ENCODE measurements around the gene NFATC3.
"Not testable (repeated sequence)": the region's sequence is repeated elsewhere in the genome, so short reads cannot be mapped to it uniquely, and the experiment has no call there.

NFATC3 gene

DNA sequence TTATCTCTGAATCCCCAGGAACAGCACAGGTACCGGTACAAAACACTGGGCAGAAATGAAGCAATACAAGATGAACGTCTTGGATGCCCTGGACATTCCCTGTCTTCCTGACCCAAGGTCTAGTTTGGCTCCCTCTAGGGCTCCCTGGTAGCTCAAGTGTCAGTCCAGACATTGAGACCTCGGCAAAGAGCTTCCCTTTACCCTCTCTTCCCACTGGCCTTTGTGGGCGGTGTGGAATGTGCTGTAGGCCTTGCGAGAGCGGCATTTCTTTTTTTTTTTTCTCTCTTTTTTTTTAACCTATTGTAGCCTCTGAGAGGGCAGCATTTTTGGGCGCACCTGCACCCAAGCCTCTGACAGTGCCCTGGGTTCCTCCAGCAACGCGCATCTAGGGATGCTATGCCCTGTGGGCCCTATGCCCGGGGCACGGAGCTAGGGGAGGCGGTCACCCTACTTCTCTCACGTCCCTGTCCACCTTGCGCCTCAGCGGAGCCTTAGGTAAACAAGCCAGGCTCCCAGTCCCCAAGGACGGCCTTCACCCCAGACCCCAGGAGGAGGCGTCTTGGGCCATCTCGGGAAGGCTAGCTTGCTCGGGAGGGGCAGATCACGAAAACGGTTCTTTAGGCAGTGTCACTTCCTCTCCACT, 1.2 kb upstream of the NFATC3 start:
- H3K4me1 ChIP-seq (ENCODE audit: control insufficient read depth, insufficient read depth, low read length) = peaks cover 6% of the 10 kb centered on the region
- H3K4me3 ChIP-seq (ENCODE audit: low read depth, low read length) = peak overlapping the region; percentile 92
- H3K27me3 ChIP-seq (ENCODE audit: control insufficient read depth, insufficient read depth, low read length) = no peaks in the 10 kb centered on the region
- H3K9ac ChIP-seq (ENCODE audit: low read depth, low read length) = peak overlapping the region; percentile 93
- H3K36me3 ChIP-seq (ENCODE audit: control insufficient read depth, insufficient read depth, low read length) = peaks cover 4% of the 10 kb centered on the region
- H3K9me3 ChIP-seq (ENCODE audit: control insufficient read depth, insufficient read depth, low read length) = no peaks in the 10 kb centered on the region

DNA sequence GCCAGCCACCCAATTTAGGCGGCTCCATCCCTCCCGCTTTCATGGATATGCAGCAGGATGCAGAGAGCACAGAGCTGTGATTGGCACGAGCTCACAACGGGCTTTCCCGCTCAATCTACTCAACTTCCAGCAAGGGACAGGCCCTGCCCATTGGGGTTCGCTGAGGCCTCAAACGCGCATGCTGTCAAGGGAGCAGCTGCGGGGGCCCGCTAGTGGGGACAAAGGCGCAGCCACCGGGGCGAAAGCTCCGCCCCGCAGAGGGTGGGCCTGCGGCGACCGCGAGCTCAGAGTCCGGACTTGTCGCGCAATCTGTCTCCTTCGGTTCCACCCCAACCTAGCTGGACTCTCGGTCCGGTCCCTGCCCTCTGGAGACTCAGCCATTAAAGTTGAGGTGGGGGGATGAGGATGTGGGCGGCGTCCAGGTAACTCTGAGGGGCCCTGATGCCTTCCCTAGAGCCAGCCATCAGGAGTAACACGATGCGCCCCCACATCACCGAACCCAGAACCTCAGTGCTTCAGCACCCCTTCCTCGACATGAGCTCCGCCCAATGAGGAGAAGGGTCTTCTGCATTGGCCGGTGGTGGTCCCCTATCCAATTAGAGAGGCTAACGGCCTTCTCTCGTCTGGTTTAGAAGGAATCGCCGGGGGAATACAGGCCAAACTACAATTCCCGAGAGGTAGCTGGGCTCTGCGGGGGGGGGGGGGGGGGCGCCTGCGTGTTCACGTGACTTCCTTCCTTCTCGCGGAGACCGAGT, 489 bp upstream of the NFATC3 start:
- Histone ChIP-seq H3K9me3 (ENCODE audit: control insufficient read depth, insufficient read depth, low read length) (no peaks in the 10 kb centered on the region), H3K27me3 (ENCODE audit: control insufficient read depth, insufficient read depth, low read length) (no peaks in the 10 kb centered on the region), H3K4me1 (ENCODE audit: control insufficient read depth, insufficient read depth, low read length) (peaks cover 6% of the 10 kb centered on the region), H3K4me3 (ENCODE audit: low read depth, low read length) (peak overlapping the region; percentile 92), H3K36me3 (ENCODE audit: control insufficient read depth, insufficient read depth, low read length) (no peaks in the 10 kb centered on the region), H3K9ac (ENCODE audit: low read depth, low read length) (peak overlapping the region; percentile 93)

DNA sequence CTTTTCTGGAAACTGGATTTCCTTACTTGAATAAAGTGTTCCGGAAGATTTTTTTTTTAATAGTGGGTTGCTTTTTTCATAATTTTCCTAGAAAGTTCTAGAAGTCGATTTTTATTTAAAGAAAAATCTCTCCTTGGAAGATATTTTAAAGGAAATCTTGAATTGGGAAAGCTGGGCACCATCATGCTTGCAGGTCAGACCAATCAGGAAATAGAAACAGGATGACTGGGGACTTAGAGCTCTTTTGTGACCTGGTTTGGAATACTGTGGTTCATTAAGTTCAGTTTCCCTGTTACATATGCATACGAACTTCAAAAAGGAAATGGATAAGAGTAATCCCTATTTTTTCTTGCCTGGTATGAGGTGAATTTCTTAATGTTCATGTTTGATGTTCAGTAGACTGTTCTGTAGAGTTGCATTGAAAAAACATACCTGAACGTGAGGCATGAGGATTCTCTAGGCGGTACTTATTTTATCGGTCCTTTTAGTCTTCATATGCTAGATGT, 1.2 kb downstream of the NFATC3 start:
- H3K9ac ChIP-seq (ENCODE audit: low read depth, low read length) = peak overlapping the region; percentile 73
- H3K27me3 ChIP-seq (ENCODE audit: control insufficient read depth, insufficient read depth, low read length) = no peaks in the 10 kb centered on the region
- peaks cover 11% of the 10 kb centered on the region for H3K4me1 ChIP-seq (ENCODE audit: control insufficient read depth, insufficient read depth, low read length)
- H3K9me3 ChIP-seq (ENCODE audit: control insufficient read depth, insufficient read depth, low read length) = no peaks in the 10 kb centered on the region
- no peaks in the 10 kb centered on the region for H3K36me3 ChIP-seq (ENCODE audit: control insufficient read depth, insufficient read depth, low read length)
- peak overlapping the region; percentile 93 for H3K4me3 ChIP-seq (ENCODE audit: low read depth, low read length)

DNA sequence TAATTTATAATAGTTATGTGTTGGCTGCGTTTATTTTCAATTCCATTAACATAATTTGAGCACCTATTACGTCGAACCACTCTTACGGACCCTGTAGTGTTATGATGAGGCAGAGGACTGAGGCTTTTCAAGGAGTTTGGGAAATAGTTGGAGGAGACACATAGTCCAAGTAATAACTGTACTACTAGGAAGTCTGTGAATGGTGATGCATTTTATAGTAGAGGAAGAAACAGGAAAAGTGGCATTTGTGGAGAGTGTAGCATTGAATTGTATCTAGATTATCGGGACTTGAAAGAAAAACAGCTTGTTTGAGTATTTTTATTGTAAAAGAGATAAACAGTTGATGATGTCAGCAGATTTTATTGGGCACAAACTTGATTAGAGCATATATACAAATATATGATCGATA, 1.7 kb downstream of the NFATC3 start:
- H3K36me3 ChIP-seq (ENCODE audit: control insufficient read depth, insufficient read depth, low read length) = no peaks in the 10 kb centered on the region
- peak overlapping the region; percentile 93 for H3K4me3 ChIP-seq (ENCODE audit: low read depth, low read length)
- no peaks in the 10 kb centered on the region for H3K9me3 ChIP-seq (ENCODE audit: control insufficient read depth, insufficient read depth, low read length)
- H3K9ac ChIP-seq (ENCODE audit: low read depth, low read length) = no peak overlapping the region
- peaks cover 15% of the 10 kb centered on the region for H3K4me1 ChIP-seq (ENCODE audit: control insufficient read depth, insufficient read depth, low read length)
- no peaks in the 10 kb centered on the region for H3K27me3 ChIP-seq (ENCODE audit: control insufficient read depth, insufficient read depth, low read length)

DNA sequence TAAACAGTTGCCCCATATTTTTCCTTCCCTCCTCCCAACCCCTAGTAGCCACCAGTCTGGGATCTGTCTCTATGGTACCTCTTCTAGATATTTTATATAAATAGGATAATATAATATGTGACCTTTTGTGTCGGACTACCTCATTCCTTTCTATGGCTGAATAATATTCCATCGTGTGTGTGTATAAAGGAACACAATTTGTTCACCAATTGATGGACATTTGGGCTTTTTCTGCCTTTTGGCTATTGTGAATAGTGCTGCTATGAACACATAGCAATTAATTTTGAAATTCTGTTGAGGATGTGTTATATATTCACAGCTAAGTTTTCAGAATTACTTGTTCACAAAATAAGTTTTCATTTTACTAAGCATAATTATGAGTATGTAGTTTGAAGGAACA, 2.5 kb downstream of the NFATC3 start:
- peaks cover 15% of the 10 kb centered on the region for H3K4me1 ChIP-seq (ENCODE audit: control insufficient read depth, insufficient read depth, low read length)
- H3K27me3 ChIP-seq (ENCODE audit: control insufficient read depth, insufficient read depth, low read length) = no peaks in the 10 kb centered on the region
- H3K4me3 ChIP-seq (ENCODE audit: low read depth, low read length) = no peak overlapping the region
- no peaks in the 10 kb centered on the region for H3K36me3 ChIP-seq (ENCODE audit: control insufficient read depth, insufficient read depth, low read length)
- no peak overlapping the region for H3K9ac ChIP-seq (ENCODE audit: low read depth, low read length)
- H3K9me3 ChIP-seq (ENCODE audit: control insufficient read depth, insufficient read depth, low read length) = no peaks in the 10 kb centered on the region

DNA sequence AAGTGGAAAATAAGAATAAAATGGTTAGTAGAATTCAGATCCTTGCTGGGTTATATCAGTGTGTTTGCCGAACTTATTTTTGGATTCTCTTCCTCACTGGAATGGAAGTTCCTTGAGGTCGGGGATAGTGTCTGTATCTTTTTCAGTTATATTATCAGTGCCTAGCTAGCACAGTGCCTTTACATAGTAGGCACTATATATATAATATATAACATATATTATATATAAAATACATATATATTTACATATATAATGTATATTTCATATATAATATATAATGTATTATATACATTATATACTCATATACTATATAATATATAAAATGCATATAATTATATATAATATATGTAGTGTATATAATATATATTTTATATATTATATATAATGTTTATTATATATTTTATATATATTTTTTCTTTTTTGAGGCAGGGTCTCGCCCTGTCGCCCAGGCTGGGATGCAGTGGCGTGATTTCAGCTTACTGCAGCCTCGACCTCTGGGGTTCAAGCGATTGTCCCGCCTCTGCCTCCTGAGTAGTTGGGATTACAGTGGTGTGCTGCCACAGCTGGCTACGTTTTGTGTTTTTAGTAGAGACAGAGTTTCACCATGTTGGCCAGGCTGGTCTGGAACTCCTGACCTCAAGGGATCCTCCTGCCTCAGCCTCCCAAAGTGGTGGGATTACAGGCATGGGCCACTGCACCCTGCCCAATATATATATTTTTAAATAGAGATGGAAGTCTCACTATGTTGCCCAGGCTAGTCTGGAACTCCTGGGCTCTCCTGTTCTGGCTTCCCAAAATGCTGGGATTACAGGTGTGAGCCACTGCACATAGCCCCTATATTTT, 3.2 kb downstream of the NFATC3 start:
- Histone ChIP-seq H3K36me3 (ENCODE audit: control insufficient read depth, insufficient read depth, low read length) (no peaks in the 10 kb centered on the region), H3K4me1 (ENCODE audit: control insufficient read depth, insufficient read depth, low read length) (peaks cover 14% of the 10 kb centered on the region), H3K4me3 (ENCODE audit: low read depth, low read length) (no peak overlapping the region), H3K9me3 (ENCODE audit: control insufficient read depth, insufficient read depth, low read length) (no peaks in the 10 kb centered on the region), H3K27me3 (ENCODE audit: control insufficient read depth, insufficient read depth, low read length) (no peaks in the 10 kb centered on the region), H3K9ac (ENCODE audit: low read depth, low read length) (no peak overlapping the region)

DNA sequence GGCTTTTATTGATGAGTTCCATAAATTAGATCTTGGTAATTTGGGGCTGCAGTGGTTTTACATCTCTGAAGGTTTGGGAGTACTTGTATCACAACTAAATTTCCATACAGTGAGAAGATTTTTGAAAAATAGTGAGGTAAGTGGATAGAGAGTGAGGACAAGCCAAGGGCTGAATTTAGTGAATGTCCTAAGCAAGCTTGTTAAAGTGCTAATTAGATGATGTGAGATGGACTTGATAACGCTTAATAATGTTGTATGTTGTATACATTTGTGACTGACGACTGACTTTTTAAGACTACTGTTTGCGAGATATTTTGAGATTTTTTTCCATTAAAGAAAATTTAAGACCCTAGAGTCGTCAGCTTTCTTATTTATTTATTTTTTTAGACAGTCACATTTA, 3.9 kb downstream of the NFATC3 start:
- H3K9ac ChIP-seq (ENCODE audit: low read depth, low read length) = no peak overlapping the region
- no peak overlapping the region for H3K4me3 ChIP-seq (ENCODE audit: low read depth, low read length)
- no peaks in the 10 kb centered on the region for H3K36me3 ChIP-seq (ENCODE audit: control insufficient read depth, insufficient read depth, low read length)
- no peaks in the 10 kb centered on the region for H3K9me3 ChIP-seq (ENCODE audit: control insufficient read depth, insufficient read depth, low read length)
- peaks cover 12% of the 10 kb centered on the region for H3K4me1 ChIP-seq (ENCODE audit: control insufficient read depth, insufficient read depth, low read length)
- no peaks in the 10 kb centered on the region for H3K27me3 ChIP-seq (ENCODE audit: control insufficient read depth, insufficient read depth, low read length)

DNA sequence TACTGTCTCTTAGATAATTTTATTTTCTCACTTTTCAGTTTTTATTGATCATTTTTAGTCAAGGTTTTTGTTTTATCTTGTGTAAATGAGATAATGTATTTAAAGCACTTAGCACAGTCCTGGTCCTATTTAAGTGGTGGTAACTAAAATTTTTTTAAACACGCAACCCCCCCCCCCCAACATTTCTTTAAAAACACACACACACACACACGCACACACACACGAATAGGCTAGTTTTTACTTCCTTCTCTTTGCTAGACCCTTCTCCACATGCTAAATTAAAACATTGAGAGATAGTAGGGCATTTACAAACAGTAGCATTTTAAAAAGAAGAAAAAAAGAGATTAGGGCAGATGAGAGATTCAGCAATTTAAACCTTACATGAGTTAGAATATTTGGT, 5.0 kb downstream of the NFATC3 start:
- Histone ChIP-seq H3K27me3 (ENCODE audit: control insufficient read depth, insufficient read depth, low read length) (no peaks in the 10 kb centered on the region), H3K4me1 (ENCODE audit: control insufficient read depth, insufficient read depth, low read length) (peaks cover 20% of the 10 kb centered on the region), H3K4me3 (ENCODE audit: low read depth, low read length) (no peak overlapping the region), H3K9ac (ENCODE audit: low read depth, low read length) (no peak overlapping the region), H3K9me3 (ENCODE audit: control insufficient read depth, insufficient read depth, low read length) (no peaks in the 10 kb centered on the region), H3K36me3 (ENCODE audit: control insufficient read depth, insufficient read depth, low read length) (no peaks in the 10 kb centered on the region)

DNA sequence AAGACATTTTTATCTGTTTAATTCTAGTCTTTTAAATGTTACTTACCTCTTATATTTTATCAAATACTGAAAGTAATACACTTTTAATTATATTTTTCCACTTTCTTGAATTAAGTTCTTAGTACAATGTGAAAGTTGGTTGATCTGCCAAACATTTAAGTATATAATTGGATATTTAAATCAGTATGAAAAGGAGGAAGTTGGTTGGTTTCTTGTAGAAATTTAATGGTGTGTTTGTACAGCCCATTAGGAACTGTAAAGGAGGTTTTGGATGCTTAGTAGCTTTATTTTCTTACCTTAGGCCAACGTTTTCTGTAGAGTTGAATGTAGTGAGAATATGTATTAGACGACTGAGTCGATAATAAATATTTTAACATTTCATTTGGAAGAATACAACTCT, 5.4 kb downstream of the NFATC3 start:
- H3K9ac ChIP-seq (ENCODE audit: low read depth, low read length) = no peak overlapping the region
- no peaks in the 10 kb centered on the region for H3K9me3 ChIP-seq (ENCODE audit: control insufficient read depth, insufficient read depth, low read length)
- no peak overlapping the region for H3K4me3 ChIP-seq (ENCODE audit: low read depth, low read length)
- H3K27me3 ChIP-seq (ENCODE audit: control insufficient read depth, insufficient read depth, low read length) = no peaks in the 10 kb centered on the region
- no peaks in the 10 kb centered on the region for H3K36me3 ChIP-seq (ENCODE audit: control insufficient read depth, insufficient read depth, low read length)
- peaks cover 24% of the 10 kb centered on the region for H3K4me1 ChIP-seq (ENCODE audit: control insufficient read depth, insufficient read depth, low read length)

DNA sequence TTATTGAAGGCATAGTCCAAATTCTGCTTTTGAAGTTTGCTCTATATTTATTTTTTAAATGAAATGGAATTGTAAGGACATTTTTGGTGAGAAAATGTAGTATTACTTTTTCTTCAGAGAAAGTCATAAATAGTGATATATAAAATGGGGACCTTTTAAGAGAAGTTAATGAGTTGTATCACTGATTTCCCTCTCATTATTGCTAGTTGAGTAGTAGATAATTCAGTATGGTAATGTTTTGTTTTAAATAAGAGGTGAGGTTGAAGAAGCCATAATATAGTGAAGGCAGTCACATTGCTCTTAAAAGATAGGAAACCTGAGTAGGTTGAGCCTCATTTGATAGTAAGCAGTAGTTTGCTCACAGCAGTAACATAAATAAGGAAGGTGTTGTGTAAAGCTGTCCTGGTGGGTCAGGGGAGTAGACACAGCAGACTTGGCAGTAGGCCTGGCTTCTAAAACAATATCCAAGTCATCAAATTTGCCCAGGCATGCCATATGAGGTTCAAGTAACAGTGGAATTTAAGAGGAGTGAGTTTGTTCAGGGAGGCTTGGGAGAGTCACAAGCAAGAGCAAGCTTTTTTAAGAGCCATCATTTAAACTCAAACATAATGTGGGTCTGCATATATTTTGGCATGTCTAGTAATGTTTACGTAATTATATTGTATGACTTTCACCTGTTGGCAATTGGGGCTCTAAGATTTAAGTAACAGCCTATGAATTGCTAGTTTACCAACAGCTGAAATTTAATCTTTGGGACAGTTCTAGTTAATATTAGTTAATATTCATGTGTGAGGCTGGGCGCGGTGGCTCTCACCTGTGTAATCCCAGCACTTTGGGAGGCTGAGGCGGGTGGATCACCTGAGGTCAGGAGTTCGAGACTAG, 6.5 kb downstream of the NFATC3 start:
- no peaks in the 10 kb centered on the region for H3K9me3 ChIP-seq (ENCODE audit: control insufficient read depth, insufficient read depth, low read length)
- H3K9ac ChIP-seq (ENCODE audit: low read depth, low read length) = peak overlapping the region; percentile 9
- no peaks in the 10 kb centered on the region for H3K27me3 ChIP-seq (ENCODE audit: control insufficient read depth, insufficient read depth, low read length)
- H3K4me3 ChIP-seq (ENCODE audit: low read depth, low read length) = no peak overlapping the region
- H3K36me3 ChIP-seq (ENCODE audit: control insufficient read depth, insufficient read depth, low read length) = no peaks in the 10 kb centered on the region
- H3K4me1 ChIP-seq (ENCODE audit: control insufficient read depth, insufficient read depth, low read length) = peaks cover 25% of the 10 kb centered on the region

DNA sequence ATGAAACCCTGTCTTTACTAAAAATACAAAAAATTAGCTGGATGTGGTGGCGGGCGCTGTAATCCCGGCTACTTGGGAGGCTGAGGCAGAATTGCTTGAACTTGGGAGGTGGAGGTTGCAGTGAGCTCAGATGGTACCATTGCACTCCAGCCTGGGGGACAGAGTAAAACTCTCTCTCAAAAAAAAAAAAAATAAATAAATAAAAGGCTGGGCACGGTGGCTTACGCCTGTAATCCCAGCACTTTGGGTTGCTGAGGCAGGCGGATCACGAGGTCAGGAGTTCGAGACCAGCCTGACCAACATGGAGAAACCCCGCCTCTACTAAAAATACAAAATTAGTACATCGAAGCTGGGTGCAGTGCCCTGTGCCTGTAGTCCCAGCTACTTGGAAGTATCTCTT, 7.1 kb downstream of the NFATC3 start:
- H3K9me3 ChIP-seq (ENCODE audit: control insufficient read depth, insufficient read depth, low read length); H3K27me3 ChIP-seq (ENCODE audit: control insufficient read depth, insufficient read depth, low read length); H3K4me3 ChIP-seq (ENCODE audit: low read depth, low read length); H3K36me3 ChIP-seq (ENCODE audit: control insufficient read depth, insufficient read depth, low read length); H3K9ac ChIP-seq (ENCODE audit: low read depth, low read length): not testable (repeated sequence)
- H3K4me1 ChIP-seq (ENCODE audit: control insufficient read depth, insufficient read depth, low read length) = peaks cover 25% of the 10 kb centered on the region

Measured in iPS-15b (cell line).